SJCRH30 (cell line): Measurements from ENCODE around the gene HOXD12. TPM values are rescaled to one million over a fixed set of nuclear protein-coding genes. Genes with fewer than 3 reads are reported as not detected.

Experiments
- total RNA-seq: library from RNA; depleted of rRNA; stranded (reverse); fragments of >200 nt; shearing (Covaris generic); gene quantifications from 2 replicates; pipeline ENCODE4 v1.2.3, GENCODE V29; 2014; rRNA removed

The HOXD12 gene
- total RNA-seq, 1 experiment from 2014 or later: 0.10 TPM

Other genes starting within 250 kb of the HOXD12 start
- 29.4 and 29.5 TPM in 2 replicates for gene LNPK, start 97.5 kb upstream of the HOXD12 start, total RNA-seq
- gene EVX2, start 15.8 kb upstream of the HOXD12 start, total RNA-seq: not detected in 2 replicates
- gene HOXD13, start 7.1 kb upstream of the HOXD12 start, total RNA-seq: 11.0 and 13.6 TPM in 2 replicates
- gene HOXD11, start 7.5 kb downstream of the HOXD12 start, total RNA-seq: 3.1 and 3.7 TPM in 2 replicates
- gene HOXD10, start 17.0 kb downstream of the HOXD12 start, total RNA-seq: 1.3 and 2.2 TPM in 2 replicates
- 3.9 and 4.4 TPM in 2 replicates for gene HOXD9, start 22.9 kb downstream of the HOXD12 start, total RNA-seq
- 8.6 and 9.9 TPM in 2 replicates for gene HOXD8, start 29.9 kb downstream of the HOXD12 start, total RNA-seq
- not detected in 2 replicates for gene HOXD4, start 51.8 kb downstream of the HOXD12 start, total RNA-seq
- gene HOXD3, start 57.5 kb downstream of the HOXD12 start, total RNA-seq: not detected in 2 replicates
- gene HOXD1, start 88.9 kb downstream of the HOXD12 start, total RNA-seq: 0.06 TPM in 1 of 2 replicates, not detected in the other
- 38.0 and 39.3 TPM in 2 replicates for gene MTX2, start 169.6 kb downstream of the HOXD12 start, total RNA-seq